ENCODE data around the gene PTPN4.

PTPN4 gene

GRCh38 chr2:119764832-119765231, 5.1 kb downstream of the PTPN4 start:
- no peak overlapping the region for H2BK15ac ChIP-seq (ENCODE audit: low read depth, poor library complexity, severe bottlenecking)
- no peaks in the 10 kb centered on the region for H3K27me3 ChIP-seq (ENCODE audit: control insufficient read depth in 1 of 2, insufficient read depth in 1 of 2, low read length in 2 of 2)
- H2BK5ac ChIP-seq (ENCODE audit: low read depth, low read length, poor library complexity, severe bottlenecking), result no peak overlapping the region
- no peak overlapping the region for H4K8ac ChIP-seq (ENCODE audit: low read length)
- no peak overlapping the region for H2BK120ac ChIP-seq (ENCODE audit: low read depth, low read length)
- no peak overlapping the region for H3K27ac ChIP-seq (ENCODE audit: low read length, poor library complexity, severe bottlenecking)
- H4K91ac ChIP-seq (ENCODE audit: low read length), result no peak overlapping the region
- H3K18ac ChIP-seq (ENCODE audit: low read depth in 1 of 2, low read length in 2 of 2), result no peak overlapping the region
- no peak overlapping the region for H2AK5ac ChIP-seq (ENCODE audit: low read length, severe bottlenecking)
- no peak overlapping the region for H3K4me2 ChIP-seq (ENCODE audit: low read length, poor library complexity, severe bottlenecking)
- no peak for DNase-seq
- H2BK12ac ChIP-seq (ENCODE audit: low read length in 2 of 2), result no peak overlapping the region
- no peak overlapping the region for H3K4me3 ChIP-seq (ENCODE audit: insufficient read depth in 1 of 2, low read depth in 1 of 2, low read length in 2 of 2)
- H3K79me1 ChIP-seq (replicated peaks; ENCODE audit: low read length, poor library complexity, severe bottlenecking), result peaks cover 16% of the 10 kb centered on the region
- no peak overlapping the region for H3K14ac ChIP-seq (ENCODE audit: low read length in 2 of 2)
- no peak overlapping the region for H3K4ac ChIP-seq (ENCODE audit: low read depth in 1 of 2, low read length in 2 of 2)
- H3K9ac ChIP-seq (ENCODE audit: low read length), result no peak overlapping the region
- H2AFZ ChIP-seq (ENCODE audit: low read depth, low read length), result no peak overlapping the region
- H3K23ac ChIP-seq (ENCODE audit: low read length in 2 of 2), result no peak overlapping the region
- no peaks in the 10 kb centered on the region for H3K4me1 ChIP-seq (ENCODE audit: control insufficient read depth, insufficient read depth, low read depth, low read length)
- no peaks in the 10 kb centered on the region for H3K36me3 ChIP-seq (ENCODE audit: control insufficient read depth in 1 of 2, insufficient read depth in 2 of 2, low read depth in 1 of 2, low read length in 2 of 2)
- WGBS, result 89% methylated on average over 3 of the region's 4 CpGs
- no peaks in the 10 kb centered on the region for H3K9me3 ChIP-seq (ENCODE audit: control insufficient read depth, low read length)

GRCh38 chr2:119765433-119766002, 5.8 kb downstream of the PTPN4 start:
- no peak for DNase-seq
- no peaks in the 10 kb centered on the region for H3K36me3 ChIP-seq (ENCODE audit: control insufficient read depth in 1 of 2, insufficient read depth in 2 of 2, low read depth in 1 of 2, low read length in 2 of 2)
- H3K23ac ChIP-seq (ENCODE audit: low read length in 2 of 2), result no peak overlapping the region
- no peak overlapping the region for H2AK5ac ChIP-seq (ENCODE audit: low read length, severe bottlenecking)
- no peak overlapping the region for H3K4me2 ChIP-seq (ENCODE audit: low read length, poor library complexity, severe bottlenecking)
- H3K79me1 ChIP-seq (replicated peaks; ENCODE audit: low read length, poor library complexity, severe bottlenecking), result peaks cover 15% of the 10 kb centered on the region
- no peak overlapping the region for H2BK15ac ChIP-seq (ENCODE audit: low read depth, poor library complexity, severe bottlenecking)
- no peak overlapping the region for H4K8ac ChIP-seq (ENCODE audit: low read length)
- no peaks in the 10 kb centered on the region for H3K4me1 ChIP-seq (ENCODE audit: control insufficient read depth, insufficient read depth, low read depth, low read length)
- no peak overlapping the region for H2BK5ac ChIP-seq (ENCODE audit: low read depth, low read length, poor library complexity, severe bottlenecking)
- 84% methylated on average over 5 of the region's 5 CpGs for WGBS
- H3K18ac ChIP-seq (ENCODE audit: low read depth in 1 of 2, low read length in 2 of 2), result no peak overlapping the region
- no peak overlapping the region for H3K4me3 ChIP-seq (ENCODE audit: insufficient read depth in 1 of 2, low read depth in 1 of 2, low read length in 2 of 2)
- no peak overlapping the region for H3K27ac ChIP-seq (ENCODE audit: low read length, poor library complexity, severe bottlenecking)
- no peak overlapping the region for H2AFZ ChIP-seq (ENCODE audit: low read depth, low read length)
- H3K4ac ChIP-seq (ENCODE audit: low read depth in 1 of 2, low read length in 2 of 2), result no peak overlapping the region
- no peak overlapping the region for H3K14ac ChIP-seq (ENCODE audit: low read length in 2 of 2)
- H2BK120ac ChIP-seq (ENCODE audit: low read depth, low read length), result no peak overlapping the region
- H2BK12ac ChIP-seq (ENCODE audit: low read length in 2 of 2), result no peak overlapping the region
- H3K9ac ChIP-seq (ENCODE audit: low read length), result no peak overlapping the region
- no peaks in the 10 kb centered on the region for H3K27me3 ChIP-seq (ENCODE audit: control insufficient read depth in 1 of 2, insufficient read depth in 1 of 2, low read length in 2 of 2)
- H4K91ac ChIP-seq (ENCODE audit: low read length), result no peak overlapping the region
- no peaks in the 10 kb centered on the region for H3K9me3 ChIP-seq (ENCODE audit: control insufficient read depth, low read length)

- no peak overlapping the region for H3K18ac ChIP-seq (ENCODE audit: low read depth in 1 of 2, low read length in 2 of 2)
- H3K14ac ChIP-seq (ENCODE audit: low read length in 2 of 2), result no peak overlapping the region
- H2BK12ac ChIP-seq (ENCODE audit: low read length in 2 of 2), result no peak overlapping the region
- 96% methylated on average over 5 of the region's 5 CpGs for WGBS
- H3K23ac ChIP-seq (ENCODE audit: low read length in 2 of 2), result no peak overlapping the region
- no peaks in the 10 kb centered on the region for H3K4me1 ChIP-seq (ENCODE audit: control insufficient read depth, insufficient read depth, low read depth, low read length)
- no peak overlapping the region for H2AFZ ChIP-seq (ENCODE audit: low read depth, low read length)
- no peak overlapping the region for H4K91ac ChIP-seq (ENCODE audit: low read length)
- H3K27me3 ChIP-seq (ENCODE audit: control insufficient read depth in 1 of 2, insufficient read depth in 1 of 2, low read length in 2 of 2), result no peaks in the 10 kb centered on the region
- H3K4me2 ChIP-seq (ENCODE audit: low read length, poor library complexity, severe bottlenecking), result no peak overlapping the region
- no peak overlapping the region for H3K9ac ChIP-seq (ENCODE audit: low read length)
- no peak overlapping the region for H4K8ac ChIP-seq (ENCODE audit: low read length)
- H3K79me1 ChIP-seq (replicated peaks; ENCODE audit: low read length, poor library complexity, severe bottlenecking), result peaks cover 18% of the 10 kb centered on the region
- no peak for DNase-seq
- H3K27ac ChIP-seq (ENCODE audit: low read length, poor library complexity, severe bottlenecking), result no peak overlapping the region
- no peak overlapping the region for H3K4ac ChIP-seq (ENCODE audit: low read depth in 1 of 2, low read length in 2 of 2)
- no peak overlapping the region for H2AK5ac ChIP-seq (ENCODE audit: low read length, severe bottlenecking)
- H2BK5ac ChIP-seq (ENCODE audit: low read depth, low read length, poor library complexity, severe bottlenecking), result no peak overlapping the region
- H3K4me3 ChIP-seq (ENCODE audit: insufficient read depth in 1 of 2, low read depth in 1 of 2, low read length in 2 of 2), result no peak overlapping the region
- no peaks in the 10 kb centered on the region for H3K9me3 ChIP-seq (ENCODE audit: control insufficient read depth, low read length)
- no peak overlapping the region for H2BK15ac ChIP-seq (ENCODE audit: low read depth, poor library complexity, severe bottlenecking)
- H3K36me3 ChIP-seq (ENCODE audit: control insufficient read depth in 1 of 2, insufficient read depth in 2 of 2, low read depth in 1 of 2, low read length in 2 of 2), result no peaks in the 10 kb centered on the region
- no peak overlapping the region for H2BK120ac ChIP-seq (ENCODE audit: low read depth, low read length)
Observed at GRCh38 chr2:119766944-119767343, 7.2 kb downstream of the PTPN4 start.

GRCh38 chr2:119768742-119769141, 9.0 kb downstream of the PTPN4 start:
- no peak overlapping the region for H3K18ac ChIP-seq (ENCODE audit: low read depth in 1 of 2, low read length in 2 of 2)
- no peak overlapping the region for H3K4ac ChIP-seq (ENCODE audit: low read depth in 1 of 2, low read length in 2 of 2)
- H4K91ac ChIP-seq (ENCODE audit: low read length), result no peak overlapping the region
- no peak overlapping the region for H2BK120ac ChIP-seq (ENCODE audit: low read depth, low read length)
- no peaks in the 10 kb centered on the region for H3K9me3 ChIP-seq (ENCODE audit: control insufficient read depth, low read length)
- no peak for DNase-seq
- no peaks in the 10 kb centered on the region for H3K27me3 ChIP-seq (ENCODE audit: control insufficient read depth in 1 of 2, insufficient read depth in 1 of 2, low read length in 2 of 2)
- no peak overlapping the region for H3K4me3 ChIP-seq (ENCODE audit: insufficient read depth in 1 of 2, low read depth in 1 of 2, low read length in 2 of 2)
- H2BK12ac ChIP-seq (ENCODE audit: low read length in 2 of 2), result no peak overlapping the region
- H2BK5ac ChIP-seq (ENCODE audit: low read depth, low read length, poor library complexity, severe bottlenecking), result no peak overlapping the region
- H3K79me1 ChIP-seq (replicated peaks; ENCODE audit: low read length, poor library complexity, severe bottlenecking), result peaks cover 18% of the 10 kb centered on the region
- H2AFZ ChIP-seq (ENCODE audit: low read depth, low read length), result no peak overlapping the region
- no peak overlapping the region for H2BK15ac ChIP-seq (ENCODE audit: low read depth, poor library complexity, severe bottlenecking)
- no peak overlapping the region for H3K4me2 ChIP-seq (ENCODE audit: low read length, poor library complexity, severe bottlenecking)
- no peak overlapping the region for H3K27ac ChIP-seq (ENCODE audit: low read length, poor library complexity, severe bottlenecking)
- no peak overlapping the region for H4K8ac ChIP-seq (ENCODE audit: low read length)
- no peak overlapping the region for H3K14ac ChIP-seq (ENCODE audit: low read length in 2 of 2)
- H3K4me1 ChIP-seq (ENCODE audit: control insufficient read depth, insufficient read depth, low read depth, low read length), result no peaks in the 10 kb centered on the region
- no peaks in the 10 kb centered on the region for H3K36me3 ChIP-seq (ENCODE audit: control insufficient read depth in 1 of 2, insufficient read depth in 2 of 2, low read depth in 1 of 2, low read length in 2 of 2)
- no peak overlapping the region for H3K9ac ChIP-seq (ENCODE audit: low read length)
- no peak overlapping the region for H3K23ac ChIP-seq (ENCODE audit: low read length in 2 of 2)
- WGBS, result 88% methylated on average over 1 of the region's 1 CpG
- no peak overlapping the region for H2AK5ac ChIP-seq (ENCODE audit: low read length, severe bottlenecking)

Measured in mesenchymal stem cell (in vitro differentiated cells and primary cell).